Breast epithelium (tissue), 3 donors: ENCODE data around the gene LMO2.

Experiments
- POLR2A ChIP-seq: fragments of 450-650 bp; IDR thresholded peaks from one replicate; pipeline ENCODE4 v1.6.1; 2016; ENCODE audit warnings: antibody characterized with exemption, mild to moderate bottlenecking, moderate library complexity
- POLR2AphosphoS5 ChIP-seq, 3 donors: sonication (generic); formaldehyde crosslinking; IDR thresholded peaks; one replicate each; pipeline ENCODE4 v1.6.1; 2017; ENCODE audit warnings: antibody characterized with exemption in 3 of 3

DNA sequence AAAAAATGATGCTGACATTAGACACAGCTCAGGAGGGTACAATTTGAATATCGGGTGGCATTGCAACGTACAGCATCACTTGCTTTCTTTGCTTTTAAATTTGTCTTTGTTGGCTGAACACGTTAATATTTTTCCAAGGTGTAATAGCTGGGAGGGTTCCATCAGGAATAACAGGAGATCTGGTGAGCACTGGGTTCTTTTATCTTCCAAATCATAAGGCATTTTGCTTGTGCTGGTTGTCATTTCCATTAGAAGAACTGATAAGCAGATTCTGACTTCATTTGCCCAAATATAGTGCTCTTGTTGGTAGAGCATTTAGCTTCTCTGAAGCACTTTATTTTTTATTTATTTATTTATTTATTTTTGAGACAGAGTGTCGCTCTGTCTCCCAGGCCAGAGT, 48.9 kb downstream of the LMO2 start:
- TF ChIP-seq POLR2AphosphoS5 (IDR thresholded peaks at IDR 0.05), result no peak
- no peak for TF ChIP-seq POLR2A
